Thoracic aorta (tissue), 2 donors: ENCODE results near the gene KRTAP5-3. TPM values are rescaled to one million over a fixed set of nuclear protein-coding genes. Genes with fewer than 3 reads are reported as not detected.
"Not testable (repeated sequence)": the region's sequence is repeated elsewhere in the genome, so short reads cannot be mapped to it uniquely, and the experiment has no call there.

ENCODE experiments used
- ATAC-seq: fragments of 150-250 bp; one replicate; pipeline ENCODE4 v1.8.0; 2017; ENCODE audit warnings: low read depth; ENCODE audit not compliant: insufficient number of reproducible peaks, low FRiP score
- DNase-seq: peaks from one replicate; pipeline ENCODE4 v3.0.0-alpha.2; 2020; ENCODE audit warnings: low spot score
- H3K27ac ChIP-seq, 2 donors: fragments of 200-600 bp; sonication (generic); 1 replicate in 1 of 2; 2 replicates in 1 of 2; pipeline ENCODE4 v1.5.1; 2016; ENCODE audit warnings: mild to moderate bottlenecking in 2 of 2, moderate library complexity in 2 of 2
- H3K27me3 ChIP-seq: fragments of 200-600 bp; sonication (generic); replicated peaks from 2 replicates; pipeline ENCODE4 v1.6.0; 2016; ENCODE audit warnings: mild to moderate bottlenecking; ENCODE audit not compliant: insufficient read depth
- H3K36me3 ChIP-seq: fragments of 200-600 bp; sonication (generic); one replicate; pipeline ENCODE4 v1.5.1; 2016
- H3K4me1 ChIP-seq, 2 donors: fragments of 200-600 bp; sonication (generic); 1 replicate in 1 of 2; 2 replicates in 1 of 2; pipeline versions ENCODE4 v1.5.1 to v1.6.0; 2016; ENCODE audit warnings: low read depth in 2 of 2, mild to moderate bottlenecking in 1 of 2; ENCODE audit not compliant: control insufficient read depth in 1 of 2
- H3K4me3 ChIP-seq: fragments of 200-600 bp; sonication (generic); 2 replicates; pipeline ENCODE4 v1.5.1; 2016; ENCODE audit warnings: mild to moderate bottlenecking
- H3K9me3 ChIP-seq: fragments of 200-600 bp; sonication (generic); 2 replicates; pipeline ENCODE4 v1.5.1; 2016
- CTCF ChIP-seq: fragments of 200-600 bp; sonication (generic); IDR thresholded peaks from one replicate; pipeline ENCODE4 v1.5.1; 2019; ENCODE audit warnings: antibody characterized with exemption
- total RNA-seq, 2 donors: library from RNA; depleted of rRNA; stranded (reverse); fragments of >200 nt; gene quantifications; one replicate each; pipeline versions ENCODE4 v1.1.0 to v1.2.3, GENCODE V29; 2016

KRTAP5-3 gene
- total RNA-seq, 2 donors from 2014 or later = not detected

- Histone ChIP-seq H3K27me3 (no peaks in the 10 kb centered on the region), H3K4me1 (no peaks in the 10 kb centered on the region), H3K4me3 (no peak overlapping the region), H3K27ac (no peak overlapping the region), H3K36me3 (no peaks in the 10 kb centered on the region), H3K9me3 (no peaks in the 10 kb centered on the region)
- no peak for DNase-seq
- no peak for ATAC-seq
- no peak for TF ChIP-seq CTCF
These were observed 15.5 kb upstream of the KRTAP5-3 start for GRCh38 chr11:1623716-1624115.

- no peaks in the 10 kb centered on the region for H3K4me1 ChIP-seq
- H3K9me3 ChIP-seq = no peaks in the 10 kb centered on the region
- no peaks in the 10 kb centered on the region for H3K27me3 ChIP-seq
- H3K4me3 ChIP-seq = no peak within 1 kb of the TSS
- H3K27ac ChIP-seq = no peak within 1 kb of the TSS
- DNase-seq = no peak
- TF ChIP-seq CTCF = no peak
- ATAC-seq = no peak
- H3K36me3 ChIP-seq = no peaks in the 10 kb centered on the region
These were observed 13.8 kb upstream of the KRTAP5-3 start, which contains the start of gene KRTAP5-4 for GRCh38 chr11:1622086-1622485. Gene KRTAP5-4 (minus strand): TSS chr11:1622138. CDS start chr11:1622093, 45 bp downstream.

- ATAC-seq = no peak
- no peaks in the 10 kb centered on the region for H3K27me3 ChIP-seq
- H3K4me3 ChIP-seq = no peak overlapping the region
- no peaks in the 10 kb centered on the region for H3K9me3 ChIP-seq
- H3K27ac ChIP-seq = no peak overlapping the region
- DNase-seq = no peak
- no peaks in the 10 kb centered on the region for H3K36me3 ChIP-seq
- no peak for TF ChIP-seq CTCF
- no peaks in the 10 kb centered on the region for H3K4me1 ChIP-seq
These were observed 11.2 kb upstream of the KRTAP5-3 start for GRCh38 chr11:1619449-1619848.

- Histone ChIP-seq H3K36me3 (no peaks in the 10 kb centered on the region), H3K27ac (no peak overlapping the region), H3K4me1 (no peaks in the 10 kb centered on the region), H3K4me3 (no peak overlapping the region), H3K27me3 (no peaks in the 10 kb centered on the region), H3K9me3 (no peaks in the 10 kb centered on the region)
- ATAC-seq = no peak
- no peak for DNase-seq
- no peak for TF ChIP-seq CTCF
These were observed 10.0 kb upstream of the KRTAP5-3 start for GRCh38 chr11:1618231-1618630.

- H3K27me3 ChIP-seq, H3K27ac ChIP-seq, H3K9me3 ChIP-seq, H3K4me1 ChIP-seq, DNase-seq, H3K36me3 ChIP-seq, ATAC-seq, H3K4me3 ChIP-seq: not testable (repeated sequence)
These were observed 362 bp downstream of the KRTAP5-3 start for GRCh38 chr11:1607901-1608300.

GRCh38 chr11:1607156-1607845 is 962 bp downstream of the KRTAP5-3 start:
- not testable (repeated sequence) for ATAC-seq, H3K27ac ChIP-seq, H3K27me3 ChIP-seq, H3K9me3 ChIP-seq, H3K4me3 ChIP-seq, DNase-seq, H3K4me1 ChIP-seq, H3K36me3 ChIP-seq

- ATAC-seq, DNase-seq, H3K36me3 ChIP-seq, H3K27ac ChIP-seq, H3K4me1 ChIP-seq, H3K27me3 ChIP-seq, H3K4me3 ChIP-seq, H3K9me3 ChIP-seq: not testable (repeated sequence)
These were observed 2.3 kb downstream of the KRTAP5-3 start for GRCh38 chr11:1605923-1606322.
